ENCODE measurements around the gene BRD1.

GRCh38 chr22:49815641-49816091, 12.0 kb downstream of the BRD1 start:
- TF ChIP-seq CTCF (IDR thresholded peaks at IDR 0.05) = no peak
- TF ChIP-seq POLR2A (IDR thresholded peaks at IDR 0.05) = no peak
